ENCODE results near the gene DNALI1.

DNA sequence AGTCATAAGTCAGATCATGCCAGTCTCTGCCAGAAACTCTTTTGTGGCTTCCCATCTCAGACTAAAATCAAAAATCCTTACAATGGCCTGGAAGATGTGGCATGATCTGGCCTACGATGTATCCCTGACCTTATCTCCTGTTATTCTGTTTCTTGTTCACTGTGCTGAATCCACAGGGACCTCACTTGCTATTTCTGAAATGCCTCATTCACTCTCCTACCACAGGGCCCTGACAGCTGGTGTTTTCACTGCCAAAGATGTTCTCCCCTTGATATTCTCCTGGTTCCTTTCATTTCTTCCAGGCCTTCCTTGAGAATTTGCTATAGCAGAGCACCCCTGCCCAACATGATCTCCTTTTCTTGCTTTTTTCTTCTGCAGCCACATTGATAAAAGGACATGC is 1.7 kb downstream of the DNALI1 start:
- TF ChIP-seq EP300 (IDR thresholded peaks at IDR 0.05; ENCODE audit: borderline replicate concordance in 1 of 2, low read depth in 2 of 2, low read length in 2 of 2): no peak
- no peak for TF ChIP-seq POLR2AphosphoS5 (IDR thresholded peaks at IDR 0.05; ENCODE audit: low read depth, low read length)
- TF ChIP-seq CTCF (IDR thresholded peaks at IDR 0.05; ENCODE audit: control extremely low read depth in 1 of 3, insufficient read depth in 1 of 3, low read depth in 1 of 3, low read length in 3 of 3): no peak
- TF ChIP-seq EZH2 (IDR thresholded peaks at IDR 0.05; ENCODE audit: low read depth, low read length, severe bottlenecking): no peak
- no peak for TF ChIP-seq MAFK (IDR thresholded peaks at IDR 0.05; ENCODE audit: low read depth, low read length)
